ENCODE measurements around the gene ARHGEF7.

Gene ARHGEF7

GRCh38 chr13:111123221-111123620 lies 8.1 kb downstream of the ARHGEF7 start:
- Histone ChIP-seq H3F3A (ENCODE audit: insufficient read depth, low read length) (no peaks in the 10 kb centered on the region), H3K36me3 (ENCODE audit: insufficient read depth, low read length) (no peaks in the 10 kb centered on the region), H3K4me1 (ENCODE audit: insufficient read depth, low read length, severe bottlenecking) (no peaks in the 10 kb centered on the region), H4K20me1 (ENCODE audit: insufficient read depth, low read length) (no peaks in the 10 kb centered on the region), H3K9me3 (ENCODE audit: low read length) (no peaks in the 10 kb centered on the region), H3K27ac (ENCODE audit: low read depth, low read length, poor library complexity, severe bottlenecking) (no peak overlapping the region), H3K4me3 (ENCODE audit: low read depth, low read length, poor library complexity, severe bottlenecking) (no peak overlapping the region), H3K27me3 (ENCODE audit: insufficient read depth, low read length) (peaks cover 3% of the 10 kb centered on the region; the same call in 1 of the 2 replicates), H2AFZ (ENCODE audit: low read length) (no peak overlapping the region), H3K9me2 (ENCODE audit: low read depth, low read length) (no peaks in the 10 kb centered on the region), H3K9ac (ENCODE audit: low read length) (no peak overlapping the region), H3K79me2 (ENCODE audit: insufficient read depth, low read length) (no peaks in the 10 kb centered on the region), H3K4me2 (ENCODE audit: low read length) (no peak overlapping the region)
- no peak for TF ChIP-seq EZH2 (IDR thresholded peaks at IDR 0.05; ENCODE audit: borderline replicate concordance, low read length)
- TF ChIP-seq, protein P1, sequence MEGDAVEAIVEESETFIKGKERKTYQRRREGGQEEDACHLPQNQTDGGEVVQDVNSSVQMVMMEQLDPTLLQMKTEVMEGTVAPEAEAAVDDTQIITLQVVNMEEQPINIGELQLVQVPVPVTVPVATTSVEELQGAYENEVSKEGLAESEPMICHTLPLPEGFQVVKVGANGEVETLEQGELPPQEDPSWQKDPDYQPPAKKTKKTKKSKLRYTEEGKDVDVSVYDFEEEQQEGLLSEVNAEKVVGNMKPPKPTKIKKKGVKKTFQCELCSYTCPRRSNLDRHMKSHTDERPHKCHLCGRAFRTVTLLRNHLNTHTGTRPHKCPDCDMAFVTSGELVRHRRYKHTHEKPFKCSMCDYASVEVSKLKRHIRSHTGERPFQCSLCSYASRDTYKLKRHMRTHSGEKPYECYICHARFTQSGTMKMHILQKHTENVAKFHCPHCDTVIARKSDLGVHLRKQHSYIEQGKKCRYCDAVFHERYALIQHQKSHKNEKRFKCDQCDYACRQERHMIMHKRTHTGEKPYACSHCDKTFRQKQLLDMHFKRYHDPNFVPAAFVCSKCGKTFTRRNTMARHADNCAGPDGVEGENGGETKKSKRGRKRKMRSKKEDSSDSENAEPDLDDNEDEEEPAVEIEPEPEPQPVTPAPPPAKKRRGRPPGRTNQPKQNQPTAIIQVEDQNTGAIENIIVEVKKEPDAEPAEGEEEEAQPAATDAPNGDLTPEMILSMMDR (IDR thresholded peaks at IDR 0.05; ENCODE audit: low read length) = no peak

- no peaks in the 10 kb centered on the region for H3K79me2 ChIP-seq (ENCODE audit: insufficient read depth, low read length)
- no peaks in the 10 kb centered on the region for H3F3A ChIP-seq (ENCODE audit: insufficient read depth, low read length)
- TF ChIP-seq EZH2 (IDR thresholded peaks at IDR 0.05; ENCODE audit: borderline replicate concordance, low read length) = no peak
- TF ChIP-seq, protein P1 (IDR thresholded peaks at IDR 0.05; ENCODE audit: low read length) = no peak
- H3K9me2 ChIP-seq (ENCODE audit: low read depth, low read length) = no peaks in the 10 kb centered on the region
- H3K9ac ChIP-seq (ENCODE audit: low read length) = no peak overlapping the region
- H3K4me1 ChIP-seq (ENCODE audit: insufficient read depth, low read length, severe bottlenecking) = no peaks in the 10 kb centered on the region
- no peak overlapping the region for H3K4me2 ChIP-seq (ENCODE audit: low read length)
- no peak overlapping the region for H2AFZ ChIP-seq (ENCODE audit: low read length)
- H3K4me3 ChIP-seq (ENCODE audit: low read depth, low read length, poor library complexity, severe bottlenecking) = no peak overlapping the region
- H3K36me3 ChIP-seq (ENCODE audit: insufficient read depth, low read length) = no peaks in the 10 kb centered on the region
- no peak overlapping the region for H3K27ac ChIP-seq (ENCODE audit: low read depth, low read length, poor library complexity, severe bottlenecking)
- H3K27me3 ChIP-seq (ENCODE audit: insufficient read depth, low read length) = peaks cover 3% of the 10 kb centered on the region; the same call in 1 of the 2 replicates
- no peaks in the 10 kb centered on the region for H3K9me3 ChIP-seq (ENCODE audit: low read length)
- no peaks in the 10 kb centered on the region for H4K20me1 ChIP-seq (ENCODE audit: insufficient read depth, low read length)
Measured at GRCh38 chr13:111123649-111124048, 8.5 kb downstream of the ARHGEF7 start.

DNA sequence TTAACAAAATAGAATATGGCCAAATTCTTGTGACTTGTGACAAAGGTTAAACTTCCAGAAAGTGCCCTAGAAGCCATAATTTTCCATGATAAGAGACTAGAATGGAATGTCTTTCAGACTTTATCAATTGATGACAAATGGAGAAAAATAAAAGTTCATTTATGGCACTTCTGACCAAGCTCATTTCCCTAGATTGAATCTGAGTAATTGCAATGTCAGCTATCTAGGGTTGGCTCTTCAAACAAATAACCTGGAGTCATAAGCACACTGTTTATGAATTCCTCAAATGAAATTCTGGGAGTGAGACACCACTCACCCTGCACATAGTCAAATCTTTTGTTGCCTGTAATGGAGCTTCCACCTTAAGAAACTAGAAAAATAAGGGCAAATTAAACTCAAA lies 11.4 kb downstream of the ARHGEF7 start:
- Histone ChIP-seq H3K79me2 (ENCODE audit: insufficient read depth, low read length) (no peaks in the 10 kb centered on the region), H3K27ac (ENCODE audit: low read depth, low read length, poor library complexity, severe bottlenecking) (no peak overlapping the region), H2AFZ (ENCODE audit: low read length) (no peak overlapping the region), H3K36me3 (ENCODE audit: insufficient read depth, low read length) (no peaks in the 10 kb centered on the region), H3F3A (ENCODE audit: insufficient read depth, low read length) (no peaks in the 10 kb centered on the region), H3K4me2 (ENCODE audit: low read length) (no peak overlapping the region), H3K4me3 (ENCODE audit: low read depth, low read length, poor library complexity, severe bottlenecking) (no peak overlapping the region), H3K9me3 (ENCODE audit: low read length) (no peaks in the 10 kb centered on the region), H3K27me3 (ENCODE audit: insufficient read depth, low read length) (no peaks in the 10 kb centered on the region; the same call in 1 of the 2 replicates), H3K4me1 (ENCODE audit: insufficient read depth, low read length, severe bottlenecking) (peaks cover 5% of the 10 kb centered on the region), H4K20me1 (ENCODE audit: insufficient read depth, low read length) (no peaks in the 10 kb centered on the region), H3K9ac (ENCODE audit: low read length) (no peak overlapping the region), H3K9me2 (ENCODE audit: low read depth, low read length) (no peaks in the 10 kb centered on the region)
- TF ChIP-seq, protein P1 (IDR thresholded peaks at IDR 0.05; ENCODE audit: low read length) = no peak
- no peak for TF ChIP-seq EZH2 (IDR thresholded peaks at IDR 0.05; ENCODE audit: borderline replicate concordance, low read length)
